A673 (cell line): ENCODE data around the gene COX18. TPM values are rescaled to one million over a fixed set of nuclear protein-coding genes. Genes with fewer than 3 reads are reported as not detected.

Experiments
- BruUV-seq: library from RNA; stranded (reverse); fragments of 400-500 nt; replicated peaks from 2 replicates; lab custom pipeline; 2021; lab: Mats Ljungman, UMichigan
- CTCF ChIA-PET: fragments of 300-600 bp; sonication (Branson Sonifier 250); formaldehyde crosslinking; loops from one replicate; lab custom pipeline; 2022; ENCODE audit warnings: antibody characterized with exemption; lab: Charles Lee
- POLR2A ChIA-PET: fragments of 300-600 bp; sonication (Branson Sonifier 250); formaldehyde crosslinking; loops from one replicate; lab custom pipeline; 2022; ENCODE audit warnings: antibody characterized with exemption; ENCODE audit not compliant: low non-redundant PET; lab: Charles Lee
- DNase-seq: peaks from one replicate; pipeline ENCODE4 v3.0.0-alpha.2; 2015; ENCODE audit warnings: low spot score
- H3K27ac ChIP-seq: fragments of 200-600 bp; sonication (generic); 2 replicates; pipeline ENCODE4 v1.5.1; 2016; ENCODE audit warnings: mixed run types, low read depth, mild to moderate bottlenecking, mixed read lengths, antibody characterized with exemption, low read length; ENCODE audit not compliant: poor library complexity, severe bottlenecking
- H3K27me3 ChIP-seq: fragments of 200-600 bp; sonication (generic); replicated peaks from 2 replicates; pipeline ENCODE4 v1.6.1; 2017; ENCODE audit warnings: mixed run types, low read depth, mild to moderate bottlenecking, mixed read lengths, antibody characterized with exemption, low read length; ENCODE audit not compliant: insufficient read depth, poor library complexity
- H3K36me3 ChIP-seq: fragments of 200-600 bp; sonication (generic); 2 replicates; pipeline ENCODE4 v1.6.1; 2016; ENCODE audit warnings: mixed run types, mild to moderate bottlenecking, mixed read lengths, antibody characterized with exemption, low read length; ENCODE audit not compliant: insufficient read depth, poor library complexity, severe bottlenecking
- H3K4me1 ChIP-seq: fragments of 200-600 bp; sonication (generic); 2 replicates; pipeline ENCODE4 v1.6.1; 2017; ENCODE audit warnings: mixed run types, mild to moderate bottlenecking, mixed read lengths, antibody characterized with exemption, low read length; ENCODE audit not compliant: insufficient read depth, poor library complexity, severe bottlenecking
- H3K4me3 ChIP-seq: fragments of 200-600 bp; sonication (generic); 2 replicates; pipeline ENCODE4 v1.5.1; 2016; ENCODE audit warnings: low read depth, mixed run types, mild to moderate bottlenecking, mixed read lengths, low read length; ENCODE audit not compliant: poor library complexity, severe bottlenecking
- H3K9me3 ChIP-seq: fragments of 200-600 bp; sonication (generic); 2 replicates; pipeline ENCODE4 v1.6.1; 2016; ENCODE audit warnings: mixed run types, low read depth, mild to moderate bottlenecking, mixed read lengths, antibody characterized with exemption, low read length; ENCODE audit not compliant: poor library complexity, severe bottlenecking
- CTCF ChIP-seq: fragments of 300-800, 200-600 bp; sonication (generic); conservative IDR thresholded peaks from 2 replicates; pipeline ENCODE4 v1.5.1; 2017; ENCODE audit warnings: low read depth, mild to moderate bottlenecking, antibody characterized with exemption, low read length, moderate library complexity, mixed read lengths
- EZH2 ChIP-seq: fragments of 200-600 bp; sonication (generic); IDR thresholded peaks from 2 replicates; pipeline ENCODE4 v1.6.1; 2017; ENCODE audit warnings: borderline replicate concordance, low read depth, mild to moderate bottlenecking, mixed read lengths, antibody characterized with exemption, low read length; ENCODE audit not compliant: poor library complexity, severe bottlenecking
- intact Hi-C: fragments of 100-400 bp; cut with micrococcal nuclease; formaldehyde crosslinking; loops from one replicate; pipeline ENCODE4 v1.10.0; 2022; ENCODE audit not compliant: unreplicated experiment
- total RNA-seq: library from RNA; stranded (reverse); gene quantifications from 2 replicates; pipeline ENCODE4 v1.2.3, GENCODE V29; 2021

The COX18 gene
- total RNA-seq, 1 experiment from 2014 or later = 11.1 TPM

GRCh38 chr4:73053076-73053475, 16.4 kb downstream of the COX18 start:
- CTCF ChIA-PET = no interaction called here
- H3K27ac ChIP-seq = no peak overlapping the region
- intact Hi-C loops = no loop called here
- no TSS peak for BruUV-seq
- H3K9me3 ChIP-seq = no peaks in the 10 kb centered on the region
- H3K4me1 ChIP-seq = no peaks in the 10 kb centered on the region
- POLR2A ChIA-PET = no interaction called here
- no peaks in the 10 kb centered on the region for H3K27me3 ChIP-seq
- H3K36me3 ChIP-seq = peaks cover 7% of the 10 kb centered on the region
- TF ChIP-seq CTCF (no peak), EZH2 (no peak)
- DNase-seq = no peak
- H3K4me3 ChIP-seq = no peak overlapping the region

- TF ChIP-seq EZH2 (no peak), CTCF (no peak)
- Histone ChIP-seq H3K4me3 (no peak overlapping the region), H3K9me3 (no peaks in the 10 kb centered on the region), H3K27ac (no peak overlapping the region), H3K36me3 (peaks cover 4% of the 10 kb centered on the region), H3K4me1 (no peaks in the 10 kb centered on the region), H3K27me3 (no peaks in the 10 kb centered on the region)
- intact Hi-C loops = no loop called here
- DNase-seq = no peak
- BruUV-seq = no TSS peak
- POLR2A ChIA-PET = no interaction called here
- CTCF ChIA-PET = no interaction called here
Measured at GRCh38 chr4:73051625-73052024, 17.9 kb downstream of the COX18 start.

DNA sequence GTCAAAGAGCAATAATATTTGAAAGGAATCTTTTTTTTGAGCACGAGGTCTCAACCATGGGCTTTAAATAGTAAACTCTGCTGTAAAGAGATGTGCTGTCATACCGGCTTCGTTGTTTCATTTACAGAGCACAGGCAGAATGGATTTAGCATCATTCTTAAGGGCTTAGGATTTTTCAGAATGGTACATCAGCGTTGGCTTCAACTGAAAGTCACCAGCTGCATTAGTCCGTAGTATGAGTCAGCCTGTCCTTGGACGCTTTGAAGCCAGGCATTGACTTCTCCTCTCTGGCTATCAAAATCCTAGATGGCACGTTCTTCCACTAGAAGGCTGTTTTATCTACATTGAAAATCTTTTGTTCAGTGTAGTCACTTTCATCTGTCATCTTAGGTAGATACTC, 23.6 kb downstream of the COX18 start:
- no peaks in the 10 kb centered on the region for H3K27me3 ChIP-seq
- H3K36me3 ChIP-seq = no peaks in the 10 kb centered on the region
- intact Hi-C loops = no loop called here
- POLR2A ChIA-PET = no interaction called here
- H3K27ac ChIP-seq = no peak overlapping the region
- CTCF ChIA-PET = no interaction called here
- no TSS peak for BruUV-seq
- DNase-seq = no peak
- H3K9me3 ChIP-seq = no peaks in the 10 kb centered on the region
- H3K4me3 ChIP-seq = no peak overlapping the region
- H3K4me1 ChIP-seq = no peaks in the 10 kb centered on the region
- TF ChIP-seq EZH2 = no peak
- TF ChIP-seq CTCF = no peak
